Femur (tissue), 1 donor: ENCODE measurements around the gene TDRD10.
"Not testable (repeated sequence)": the region's sequence is repeated elsewhere in the genome, so short reads cannot be mapped to it uniquely, and the experiment has no call there.

ENCODE experiments used
- DNase-seq: peaks from one replicate; pipeline ENCODE4 v3.0.0-alpha.2; 2017

The TDRD10 gene

DNA sequence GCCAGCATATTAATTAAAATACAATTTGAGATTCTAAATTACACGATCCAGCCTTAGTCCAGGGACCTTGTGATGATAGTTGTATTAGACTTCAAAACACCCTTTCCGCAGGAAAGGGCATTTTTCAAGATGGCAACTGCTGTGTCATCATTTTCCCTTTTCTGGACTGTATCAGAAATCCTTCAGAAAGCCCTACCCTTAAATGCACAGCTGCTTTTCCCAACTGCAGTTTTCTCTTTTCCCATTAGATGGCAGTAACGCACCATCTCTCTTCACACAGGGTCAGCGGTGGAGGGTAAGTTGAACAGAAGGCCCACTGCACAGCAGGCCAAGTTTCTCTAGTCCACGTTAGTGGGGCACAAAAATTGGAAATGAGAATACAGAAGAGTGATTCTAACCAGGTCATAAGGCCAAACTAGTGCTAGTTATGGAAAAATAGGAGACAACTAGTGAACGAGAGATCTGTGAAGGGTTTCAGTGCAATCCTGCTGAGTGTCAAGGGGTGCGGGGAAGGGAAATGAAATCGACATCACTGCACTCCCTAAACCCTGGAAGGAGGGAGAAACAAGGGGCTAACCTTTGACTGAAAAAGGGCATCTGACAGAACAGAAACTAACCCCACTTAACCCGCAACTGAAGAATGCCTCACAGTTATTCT lies 22.1 kb upstream of the TDRD10 start:
- peak; percentile 81 for DNase-seq

GRCh38 chr1:154481053-154481452 lies 21.0 kb upstream of the TDRD10 start:
- no peak for DNase-seq

- no peak for DNase-seq
Observed at GRCh38 chr1:154483941-154484803, 17.8 kb upstream of the TDRD10 start.

DNA sequence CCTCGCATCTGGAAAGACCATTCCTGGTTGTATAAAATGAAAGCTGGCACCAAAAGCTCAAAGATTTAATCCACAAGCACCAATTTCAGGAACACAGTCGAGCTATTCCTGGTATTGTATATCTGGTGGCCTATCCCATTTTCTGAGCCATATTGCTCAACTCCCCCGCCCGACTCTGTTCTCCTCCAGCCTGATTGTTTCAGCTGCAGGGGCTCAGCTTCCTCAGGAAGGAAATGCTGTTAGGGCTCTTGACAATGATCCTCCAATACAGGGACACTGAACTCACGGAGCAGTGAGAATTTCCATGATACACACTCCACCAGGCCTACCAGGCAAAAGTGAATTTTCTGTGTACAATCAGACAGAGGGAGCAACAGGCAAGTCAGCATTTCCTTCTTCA lies 16.9 kb upstream of the TDRD10 start:
- peak; percentile 64 for DNase-seq

DNA sequence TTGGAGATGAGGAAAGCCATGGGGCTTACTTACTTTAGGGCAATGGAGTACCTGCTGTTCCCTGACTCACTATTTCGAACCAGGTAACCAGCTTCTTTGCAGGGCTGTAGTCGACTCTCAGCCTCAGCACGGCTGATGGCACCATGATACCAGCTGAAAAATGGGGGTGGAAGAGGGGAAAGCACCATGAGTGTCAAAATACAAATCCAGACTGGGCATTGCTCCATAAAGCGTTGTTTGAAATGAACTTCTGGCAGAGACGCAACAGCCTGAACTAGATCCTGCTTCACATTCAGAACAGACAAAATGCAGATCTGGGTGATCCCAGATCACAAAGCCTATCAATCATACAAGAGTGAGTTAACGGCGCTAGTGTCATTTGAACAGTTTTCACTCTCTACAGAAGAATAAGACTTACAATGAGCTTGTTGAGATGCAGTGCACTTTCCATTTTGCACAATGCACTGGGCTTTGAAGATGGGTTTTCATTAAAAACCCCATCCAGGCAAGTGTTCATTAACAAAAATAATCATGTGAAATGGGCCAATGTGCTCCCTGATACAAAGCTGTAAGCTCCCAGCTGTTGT lies 16.0 kb upstream of the TDRD10 start:
- no peak for DNase-seq

DNA sequence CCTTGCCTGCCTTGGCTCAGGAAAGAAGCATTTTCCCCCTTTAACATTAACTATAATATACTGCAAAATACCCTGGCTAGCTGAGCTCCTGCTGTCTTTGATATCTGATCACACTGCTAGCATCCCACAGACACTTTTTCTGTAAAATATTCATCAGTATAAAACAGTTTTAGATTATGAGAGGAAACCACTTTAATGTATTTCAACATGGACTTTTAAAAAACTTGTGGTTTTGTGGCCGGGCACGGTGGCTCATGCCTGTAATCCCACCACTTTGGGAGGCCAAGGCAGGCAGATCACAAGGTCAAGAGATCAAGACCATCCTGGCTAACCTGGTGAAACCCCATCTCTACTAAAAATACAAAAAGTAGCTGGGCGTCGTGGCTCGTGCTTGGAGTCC lies 15.3 kb upstream of the TDRD10 start:
- DNase-seq, result not testable (repeated sequence)

- DNase-seq, result no peak
Observed at GRCh38 chr1:154488922-154489321, 13.1 kb upstream of the TDRD10 start.

GRCh38 chr1:154489695-154490274 lies 12.2 kb upstream of the TDRD10 start:
- no peak for DNase-seq

GRCh38 chr1:154490317-154490716 lies 11.7 kb upstream of the TDRD10 start:
- DNase-seq, result no peak

GRCh38 chr1:154492115-154492514 lies 9.9 kb upstream of the TDRD10 start:
- DNase-seq, result no peak

GRCh38 chr1:154493276-154493675 lies 8.7 kb upstream of the TDRD10 start:
- peak; percentile 51 for DNase-seq

GRCh38 chr1:154495496-154496273 lies 6.3 kb upstream of the TDRD10 start:
- no peak for DNase-seq

DNA sequence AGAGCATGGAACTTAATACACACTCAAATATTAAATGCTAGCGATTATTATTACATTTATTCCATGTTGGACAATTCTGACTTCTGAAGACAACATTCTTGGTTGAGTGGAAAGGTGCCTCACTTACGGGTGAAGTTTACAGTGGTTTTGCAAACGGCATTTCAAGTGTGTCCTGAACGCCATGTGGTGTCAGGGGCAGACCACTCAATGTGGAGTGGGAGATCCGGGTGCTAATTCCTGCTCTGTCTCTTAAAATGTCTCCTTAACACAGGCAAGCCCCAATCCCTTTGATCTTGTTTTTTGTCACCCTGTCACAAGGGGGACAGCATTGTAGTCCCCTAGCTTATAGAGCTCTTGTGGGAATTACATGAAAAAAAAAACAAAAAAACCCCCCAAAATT lies 5.6 kb upstream of the TDRD10 start:
- no peak for DNase-seq

DNA sequence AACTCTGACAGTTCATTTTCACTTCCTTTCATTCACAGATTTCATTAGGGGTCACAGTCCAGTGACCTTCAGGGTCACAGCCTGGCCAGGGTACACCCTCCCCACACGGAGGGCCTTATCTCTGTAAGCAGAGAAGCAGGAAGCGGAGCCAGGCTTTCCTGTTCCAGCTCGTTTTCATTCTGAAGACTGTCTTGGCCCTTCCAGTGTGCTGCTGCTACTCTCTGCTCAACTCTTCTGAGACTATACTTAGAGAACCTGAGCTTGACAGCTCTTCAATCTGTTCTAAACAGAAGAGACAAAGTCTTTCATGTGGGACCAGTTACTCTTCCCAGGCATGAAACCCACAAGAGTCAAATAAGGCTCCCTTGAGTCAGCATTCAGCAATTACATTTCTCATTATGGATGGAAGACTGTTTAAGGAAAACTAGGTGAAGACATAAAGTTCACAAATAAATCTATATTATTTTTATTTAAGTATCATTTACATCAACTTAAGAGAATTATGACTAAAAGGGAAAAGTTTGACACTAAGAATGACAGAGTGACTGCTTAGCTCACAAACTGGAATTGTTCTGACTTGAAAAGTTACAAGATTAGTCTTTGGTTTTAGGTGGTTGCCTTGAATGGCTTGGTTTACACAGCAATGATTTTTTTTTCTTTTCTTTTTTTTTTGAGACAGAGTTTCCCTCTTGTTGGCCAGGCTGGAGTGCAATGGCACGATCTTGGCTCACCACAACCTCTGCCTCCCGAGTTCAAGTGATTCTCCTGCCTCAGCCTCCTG lies 4.8 kb upstream of the TDRD10 start:
- peak; percentile 43 for DNase-seq

DNA sequence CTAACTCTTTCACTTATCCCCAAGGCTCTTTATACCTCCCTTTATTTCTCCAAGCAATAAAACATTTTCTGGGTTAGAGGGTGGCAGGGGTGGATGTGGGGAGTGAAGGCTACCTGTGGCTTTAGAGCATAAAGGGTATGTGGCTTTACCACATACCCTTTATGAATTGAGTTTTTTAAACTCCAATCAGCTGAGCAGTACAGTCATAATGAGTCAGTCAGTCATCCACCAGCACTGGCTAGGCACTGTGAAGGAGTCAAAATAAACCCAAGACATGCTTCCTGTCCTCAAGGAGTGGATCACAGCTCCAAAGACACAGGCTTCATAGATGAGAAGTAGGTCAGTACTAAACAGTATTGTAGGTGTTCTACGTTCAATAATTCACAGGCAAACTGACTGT lies 2.6 kb upstream of the TDRD10 start:
- DNase-seq, result no peak

GRCh38 chr1:154500533-154500932 lies 1.5 kb upstream of the TDRD10 start:
- no peak for DNase-seq

DNA sequence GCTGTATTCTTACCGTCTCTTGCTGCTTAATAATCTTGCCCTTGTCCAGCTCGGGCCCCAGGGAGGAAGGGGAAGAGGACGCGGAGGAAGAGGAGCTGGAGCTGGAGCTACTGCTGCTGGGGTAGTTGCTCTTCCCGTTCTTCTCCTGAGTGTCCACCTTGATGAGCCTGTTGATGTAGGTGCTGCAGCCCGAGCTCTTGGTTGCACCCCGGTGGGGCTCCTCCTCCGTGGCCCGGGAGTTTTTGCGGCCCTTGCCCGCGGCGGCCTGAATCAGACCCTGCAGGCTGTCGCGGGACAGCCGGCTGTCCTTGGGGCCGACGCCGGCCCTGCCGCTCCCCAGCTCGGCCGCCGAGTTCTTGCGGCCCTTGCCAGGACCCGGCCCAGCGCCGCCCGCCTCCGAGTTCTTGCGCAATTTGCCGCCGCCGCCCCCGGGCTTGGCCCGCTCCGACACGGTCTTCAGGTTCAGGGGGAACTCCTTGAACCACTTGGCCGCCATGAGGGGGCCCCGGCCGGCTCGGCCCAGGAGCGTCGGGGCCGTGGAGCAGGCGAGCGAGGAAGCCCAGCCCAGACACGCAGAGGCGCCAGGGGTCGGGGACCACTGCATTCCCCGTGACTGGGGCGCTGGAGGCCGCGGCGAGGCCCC lies 475 bp upstream of the TDRD10 start:
- DNase-seq, result no peak

- DNase-seq, result no peak
Observed at GRCh38 chr1:154502744-154503115, 711 bp downstream of the TDRD10 start.

- no peak for DNase-seq
Observed at GRCh38 chr1:154503898-154504297, 1.9 kb downstream of the TDRD10 start.

DNA sequence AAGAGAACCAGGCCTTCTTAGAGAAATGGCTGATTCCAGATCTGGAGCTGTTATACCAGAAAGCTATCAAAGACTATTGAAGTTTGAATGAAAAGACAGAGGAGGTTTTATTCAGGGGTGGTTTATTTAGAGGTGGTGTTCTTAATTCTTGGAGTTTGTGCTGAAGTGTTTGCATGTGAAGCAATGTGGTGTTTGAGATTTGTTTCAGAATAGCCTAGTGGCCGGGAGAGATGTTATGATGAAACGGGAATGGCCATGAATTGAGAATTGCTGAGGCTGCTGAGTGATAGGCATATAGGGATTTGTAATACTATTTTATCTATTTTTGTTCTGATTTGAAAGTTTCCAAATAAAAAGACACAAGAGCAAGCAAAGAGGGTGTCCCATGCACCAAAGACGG lies 10.7 kb downstream of the TDRD10 start:
- no peak for DNase-seq

DNA sequence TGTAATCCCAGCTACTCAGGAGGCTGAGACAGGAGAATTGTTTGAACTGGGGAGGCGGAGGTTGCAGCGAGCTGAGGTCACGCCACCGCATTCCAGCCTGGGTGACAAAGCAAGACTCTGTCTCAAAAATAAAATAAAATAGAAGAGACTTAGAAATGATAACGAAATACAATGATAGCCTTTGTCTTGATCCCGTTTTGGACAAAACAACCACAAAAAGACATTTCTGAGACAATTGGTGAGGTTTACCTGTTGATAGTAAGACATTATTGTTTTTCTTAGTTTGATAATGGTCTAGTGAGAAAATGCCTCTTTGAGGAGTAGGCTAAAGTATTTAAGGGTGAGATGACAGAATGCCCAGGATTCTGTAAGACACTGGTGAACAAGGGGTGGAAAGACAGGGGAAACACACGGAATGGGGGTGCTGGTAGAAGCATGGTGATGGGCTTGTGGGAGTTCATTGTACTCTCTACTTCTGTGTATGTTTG lies 12.1 kb downstream of the TDRD10 start:
- no peak for DNase-seq
